Transverse colon (tissue), 3 donors: ENCODE results near the gene MYRIP.

Source experiments
- POLR2A ChIP-seq: fragments of 450-650 bp; IDR thresholded peaks from one replicate; pipeline ENCODE4 v1.6.1; 2016; ENCODE audit warnings: antibody characterized with exemption, mild to moderate bottlenecking, moderate library complexity
- TF ChIP-seq, protein P1 (sequence below), 5 experiments: fragments of 200-600 bp in 3 of 5; fragments of 450-650 bp in 2 of 5; sonication (generic) in 3 of 5; IDR thresholded peaks; 1 replicate in 2 of 5; 2 replicates in 3 of 5; pipeline ENCODE4 v1.5.1; 2016 to 2017; ENCODE audit warnings: antibody characterized with exemption in 5 of 5, inconsistent platforms in 3 of 5, mild to moderate bottlenecking in 2 of 5, moderate library complexity in 1 of 5

DNA sequence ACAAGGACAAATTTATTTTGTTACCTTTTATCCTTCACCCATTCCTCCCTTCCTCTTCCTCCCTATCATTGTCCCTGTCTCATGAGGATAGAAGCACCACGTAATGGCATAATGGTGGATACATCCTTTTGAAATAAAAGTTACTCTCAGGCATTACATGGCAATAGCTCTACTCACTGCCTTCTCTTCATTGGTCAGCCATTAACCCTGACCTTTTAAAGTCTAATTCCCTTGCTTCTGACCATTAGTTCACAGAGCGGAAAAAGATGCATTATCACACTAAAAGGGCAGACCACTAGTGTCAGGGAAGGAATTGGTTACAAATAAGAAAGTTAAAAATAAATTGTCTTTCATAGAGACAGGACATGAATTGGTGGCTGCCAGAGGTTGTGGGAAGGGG, 445.5 kb downstream of the MYRIP start:
- TF ChIP-seq, protein P1, sequence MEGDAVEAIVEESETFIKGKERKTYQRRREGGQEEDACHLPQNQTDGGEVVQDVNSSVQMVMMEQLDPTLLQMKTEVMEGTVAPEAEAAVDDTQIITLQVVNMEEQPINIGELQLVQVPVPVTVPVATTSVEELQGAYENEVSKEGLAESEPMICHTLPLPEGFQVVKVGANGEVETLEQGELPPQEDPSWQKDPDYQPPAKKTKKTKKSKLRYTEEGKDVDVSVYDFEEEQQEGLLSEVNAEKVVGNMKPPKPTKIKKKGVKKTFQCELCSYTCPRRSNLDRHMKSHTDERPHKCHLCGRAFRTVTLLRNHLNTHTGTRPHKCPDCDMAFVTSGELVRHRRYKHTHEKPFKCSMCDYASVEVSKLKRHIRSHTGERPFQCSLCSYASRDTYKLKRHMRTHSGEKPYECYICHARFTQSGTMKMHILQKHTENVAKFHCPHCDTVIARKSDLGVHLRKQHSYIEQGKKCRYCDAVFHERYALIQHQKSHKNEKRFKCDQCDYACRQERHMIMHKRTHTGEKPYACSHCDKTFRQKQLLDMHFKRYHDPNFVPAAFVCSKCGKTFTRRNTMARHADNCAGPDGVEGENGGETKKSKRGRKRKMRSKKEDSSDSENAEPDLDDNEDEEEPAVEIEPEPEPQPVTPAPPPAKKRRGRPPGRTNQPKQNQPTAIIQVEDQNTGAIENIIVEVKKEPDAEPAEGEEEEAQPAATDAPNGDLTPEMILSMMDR (IDR thresholded peaks at IDR 0.05), result no peak
- no peak for TF ChIP-seq POLR2A
